Measurements from ENCODE around the gene CIAO1.
"Not testable (repeated sequence)": the region's sequence is repeated elsewhere in the genome, so short reads cannot be mapped to it uniquely, and the experiment has no call there.

Gene CIAO1

DNA sequence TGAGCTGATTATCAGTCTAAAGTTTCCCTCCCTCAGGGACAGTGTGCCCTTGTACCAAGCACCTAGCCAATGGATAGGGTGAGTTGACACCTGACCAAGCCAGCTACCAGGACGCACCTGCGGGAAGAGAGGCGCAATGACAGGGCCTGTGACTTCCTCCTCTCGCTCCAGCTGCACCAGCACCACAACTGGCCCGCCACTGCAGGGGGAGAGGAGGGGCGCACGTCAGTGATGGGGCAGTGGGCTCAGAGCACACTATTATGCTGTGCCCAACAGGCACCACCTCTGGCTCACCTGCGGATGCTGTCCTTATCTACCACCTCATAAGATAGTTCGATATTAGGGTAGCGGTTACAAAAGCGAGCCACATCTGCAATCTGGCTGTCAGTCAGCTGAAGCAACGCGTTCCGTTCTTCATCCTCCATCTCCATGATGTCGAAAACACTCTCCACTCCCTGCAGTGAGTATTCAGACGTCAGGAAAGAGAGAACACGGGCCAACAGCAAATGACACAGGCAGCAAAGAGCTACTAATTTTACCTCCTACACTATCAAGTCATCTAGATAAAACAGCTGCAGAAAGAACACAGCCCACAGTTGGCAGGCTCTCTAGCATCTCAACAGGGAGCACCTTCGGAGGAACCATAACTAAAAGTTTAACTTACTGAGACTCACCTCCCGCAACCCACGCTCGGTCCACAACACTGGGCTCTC lies 10.9 kb downstream of the CIAO1 start:
- no peak for DNase-seq (ENCODE audit: low read depth)

DNA sequence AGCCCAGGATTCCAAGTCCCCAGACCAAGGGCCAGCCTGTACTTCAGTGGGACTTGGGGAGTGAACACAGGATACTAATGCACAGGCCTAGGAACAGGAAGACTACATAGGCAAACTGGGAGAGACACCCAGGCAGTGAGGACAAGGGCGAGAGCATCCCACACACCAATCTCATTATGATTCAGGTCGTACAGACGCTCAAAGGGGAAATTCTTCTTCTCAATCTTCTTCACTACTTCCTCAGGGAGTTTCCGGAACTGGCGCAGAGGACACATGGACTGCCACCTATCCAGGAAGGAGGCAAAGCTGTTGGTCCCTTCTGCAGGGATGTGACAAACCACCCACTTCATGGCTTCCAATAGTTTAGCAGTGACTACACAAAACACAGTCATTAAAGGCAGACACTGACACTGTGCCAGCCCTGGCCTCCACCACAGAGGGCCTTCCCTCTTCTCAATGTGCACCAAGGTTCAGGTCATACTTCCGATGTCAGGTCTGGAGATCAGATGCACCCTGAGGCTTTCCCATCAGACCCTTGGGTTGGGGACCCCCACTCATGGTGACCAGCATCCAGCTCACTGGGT lies 21.3 kb downstream of the CIAO1 start:
- DNase-seq (ENCODE audit: low read depth) = no peak

DNA sequence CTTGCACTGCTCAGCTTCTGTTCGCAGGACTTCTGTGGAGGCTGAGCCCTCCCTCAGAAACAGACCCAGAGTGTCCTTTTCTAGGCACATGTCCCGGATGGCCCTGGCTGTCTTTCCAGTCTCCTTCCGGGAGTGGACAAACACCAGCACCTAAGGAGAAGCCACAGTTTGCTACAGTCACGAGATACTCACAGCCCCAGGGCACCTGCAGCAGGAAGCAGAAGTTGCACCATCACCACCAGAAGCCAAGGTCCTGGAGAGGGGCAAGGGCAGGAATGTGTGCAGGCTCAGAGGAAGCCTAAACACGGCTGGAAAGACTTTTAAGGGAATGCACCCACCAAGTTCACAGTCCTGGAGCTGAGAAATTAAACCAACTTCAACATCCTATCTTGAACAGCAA lies 25.7 kb downstream of the CIAO1 start:
- no peak for DNase-seq (ENCODE audit: low read depth)

DNA sequence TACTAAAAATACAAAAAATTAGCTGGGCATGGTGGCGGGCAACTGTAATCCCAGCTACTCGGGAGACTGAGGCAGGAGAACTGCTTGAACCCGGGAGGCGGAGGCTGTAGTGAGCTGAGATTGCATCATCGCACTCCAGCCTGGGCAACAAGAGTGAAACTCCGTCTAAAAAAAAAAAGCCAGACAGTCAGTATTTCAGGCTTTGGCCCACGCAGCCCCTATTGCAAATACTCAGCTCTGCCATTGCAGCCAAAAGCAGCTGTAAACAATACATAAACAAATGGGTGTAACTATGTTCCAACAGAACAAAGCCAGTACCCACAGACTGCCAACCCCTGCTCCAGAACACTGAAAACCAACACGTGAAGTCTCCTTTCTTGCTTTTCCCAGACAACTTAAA lies 28.2 kb downstream of the CIAO1 start:
- not testable (repeated sequence) for DNase-seq (ENCODE audit: low read depth)

DNA sequence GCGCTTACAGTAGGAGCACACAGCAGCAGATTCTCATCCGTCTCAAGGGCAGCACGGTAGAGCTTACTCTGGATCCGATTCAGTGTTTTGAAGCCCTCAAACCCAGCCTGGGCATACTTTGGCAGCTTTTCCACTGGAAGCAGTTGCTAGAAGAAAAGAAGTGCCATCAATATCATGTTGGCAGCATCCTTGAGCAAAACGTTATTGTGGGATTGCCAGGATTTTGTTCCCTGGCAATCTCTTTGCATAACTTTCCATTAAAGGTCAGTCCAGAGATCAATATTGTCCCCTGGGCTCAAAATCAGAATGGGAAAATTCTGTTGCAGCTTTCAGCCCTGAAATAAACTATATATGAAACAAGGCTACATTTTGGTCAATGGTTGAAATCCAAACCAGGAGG lies 30.9 kb downstream of the CIAO1 start:
- no peak for DNase-seq (ENCODE audit: low read depth)

DNA sequence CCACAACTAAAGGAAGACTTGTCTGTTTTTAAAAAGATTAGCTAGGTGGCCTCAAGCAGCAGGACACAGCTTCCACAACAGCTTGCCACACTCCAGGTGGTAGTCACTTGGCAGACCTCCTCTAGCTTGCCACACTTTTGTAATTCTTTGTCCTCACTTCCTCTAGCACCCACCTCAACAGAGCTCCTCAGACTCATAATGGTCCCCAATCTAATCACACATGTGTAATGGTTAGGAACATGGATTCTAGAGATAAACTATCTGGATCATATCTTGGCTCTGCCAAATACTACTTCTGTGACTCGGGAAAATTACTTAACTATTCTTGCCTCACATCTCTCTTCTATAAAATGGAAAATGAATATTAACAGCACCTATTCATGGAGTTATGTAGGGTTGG lies 35.8 kb downstream of the CIAO1 start:
- no peak for DNase-seq (ENCODE audit: low read depth)

DNA sequence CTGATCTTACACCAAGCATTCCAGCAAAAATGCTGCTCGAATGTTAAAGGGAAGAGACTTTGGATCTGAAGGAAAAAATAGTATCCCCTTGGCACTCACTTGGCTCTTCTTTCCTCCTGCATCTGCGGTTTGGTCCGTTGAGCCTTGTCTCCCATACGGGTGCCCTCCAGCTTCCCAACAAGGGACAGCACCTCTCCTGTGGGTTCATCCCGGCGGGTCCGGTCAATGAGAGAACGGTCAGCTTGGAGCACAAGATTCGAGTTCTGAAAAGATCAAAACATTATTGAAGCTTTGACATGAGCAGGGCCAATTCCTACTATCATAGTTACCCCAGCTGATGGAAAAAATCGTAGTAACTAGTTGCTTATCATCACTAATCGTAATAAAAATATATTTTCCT lies 38.6 kb downstream of the CIAO1 start:
- no peak for DNase-seq (ENCODE audit: low read depth)

DNA sequence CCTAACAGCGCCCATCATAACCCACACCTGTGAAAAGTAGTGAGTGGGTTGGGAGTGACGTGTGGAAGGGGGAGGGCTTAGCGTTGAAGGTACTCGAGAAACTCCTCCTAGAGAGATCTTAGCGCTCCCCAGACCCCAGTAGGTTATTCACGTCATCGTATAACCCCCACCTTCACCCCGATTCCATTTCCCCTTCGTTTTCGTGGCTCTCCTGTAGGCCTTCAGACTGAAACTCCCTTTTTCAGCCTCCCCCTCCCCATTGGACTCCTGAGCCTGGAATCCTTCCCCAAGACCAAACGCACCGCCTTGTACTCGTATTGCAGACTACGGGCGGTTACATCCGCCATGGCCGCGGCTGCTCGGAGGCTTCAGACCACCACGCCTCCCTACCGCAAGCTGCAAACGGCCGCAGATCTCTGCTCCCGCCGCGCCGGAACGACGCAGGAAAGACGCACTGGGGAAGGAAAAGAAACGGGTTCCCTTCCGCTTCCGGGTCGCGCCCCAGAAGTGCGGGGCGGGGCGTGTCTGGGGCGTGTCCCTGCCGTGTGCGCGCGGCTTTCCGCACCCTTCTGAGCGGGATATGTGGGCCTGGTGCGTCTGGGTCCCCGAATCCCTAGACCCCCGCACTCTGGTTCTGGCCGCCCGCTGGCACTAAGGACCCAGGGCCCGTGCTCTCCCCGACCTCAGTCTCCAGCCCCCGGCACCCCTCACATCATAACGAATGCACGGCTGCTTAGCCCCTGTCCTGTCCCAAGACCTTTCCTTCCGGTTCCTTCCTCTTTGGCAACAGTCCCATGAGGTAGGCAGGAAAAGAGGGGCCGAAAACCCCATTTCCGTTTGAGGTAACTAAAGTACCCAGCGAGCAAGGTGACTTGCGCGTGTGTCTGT lies 39.3 kb downstream of the CIAO1 start, which contains the start of gene SNRNP200:
TSS of gene SNRNP200 (minus strand) at position 456 of the 888 bp plus-strand sequence. CDS start at position 347, 109 bp downstream.
- DNase-seq (ENCODE audit: low read depth) = peak; percentile 91

DNA sequence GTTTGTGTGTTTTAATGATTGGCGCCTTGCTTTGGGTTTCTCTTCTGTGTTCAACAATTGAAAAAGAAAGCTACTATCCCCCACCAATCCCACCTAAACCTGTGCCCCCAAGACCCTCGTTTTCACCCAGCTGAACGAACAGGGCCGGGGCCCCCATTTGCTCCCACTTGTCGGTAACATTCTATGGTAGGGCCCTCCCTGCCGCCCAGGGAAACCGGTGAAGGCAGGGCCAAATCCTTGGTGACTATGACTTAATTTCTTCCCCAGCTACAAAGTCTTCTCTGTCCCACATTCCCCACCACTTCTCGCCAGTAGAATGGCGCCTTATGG lies 39.9 kb downstream of the CIAO1 start:
- no peak for DNase-seq (ENCODE audit: low read depth)

DNA sequence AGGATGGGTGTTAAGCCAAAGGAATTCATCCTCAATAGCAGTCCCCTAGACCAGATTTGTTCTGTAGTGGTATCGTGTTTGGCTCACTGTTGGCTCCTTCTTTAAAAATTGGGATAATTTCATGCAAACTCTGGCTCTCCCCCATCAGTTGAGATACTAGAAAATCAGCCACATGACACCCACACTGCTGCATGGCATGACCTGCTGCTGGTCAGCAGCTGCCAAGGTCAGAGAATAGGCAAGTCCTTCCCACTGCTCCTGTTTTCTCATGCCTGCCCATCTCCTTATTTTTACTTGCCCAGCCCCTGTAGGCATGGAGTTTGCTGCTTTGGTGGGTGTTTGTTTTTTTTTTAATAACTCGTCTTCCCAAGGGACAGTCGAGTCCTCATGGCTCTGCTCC lies 40.3 kb downstream of the CIAO1 start:
- no peak for DNase-seq (ENCODE audit: low read depth)

DNA sequence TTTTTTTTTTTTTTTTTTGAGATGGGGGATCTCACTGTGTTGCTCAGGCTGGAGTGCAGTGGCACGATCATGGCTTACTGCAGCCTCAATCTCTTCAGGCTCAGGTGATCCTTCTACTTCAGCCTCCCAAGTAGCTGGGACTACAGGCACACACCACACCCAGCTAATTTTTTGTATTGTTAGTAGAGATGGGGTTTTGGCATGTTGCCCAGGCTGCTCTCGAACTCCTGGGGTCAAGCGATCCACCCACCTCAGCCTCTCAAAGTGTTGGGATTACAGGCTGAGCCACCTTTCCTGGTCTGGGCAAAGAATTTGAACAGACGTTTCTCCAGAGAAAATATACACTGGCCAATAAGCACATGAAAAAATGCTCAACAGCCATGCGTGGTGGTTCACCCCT lies 42.2 kb downstream of the CIAO1 start:
- no peak for DNase-seq (ENCODE audit: low read depth)

DNA sequence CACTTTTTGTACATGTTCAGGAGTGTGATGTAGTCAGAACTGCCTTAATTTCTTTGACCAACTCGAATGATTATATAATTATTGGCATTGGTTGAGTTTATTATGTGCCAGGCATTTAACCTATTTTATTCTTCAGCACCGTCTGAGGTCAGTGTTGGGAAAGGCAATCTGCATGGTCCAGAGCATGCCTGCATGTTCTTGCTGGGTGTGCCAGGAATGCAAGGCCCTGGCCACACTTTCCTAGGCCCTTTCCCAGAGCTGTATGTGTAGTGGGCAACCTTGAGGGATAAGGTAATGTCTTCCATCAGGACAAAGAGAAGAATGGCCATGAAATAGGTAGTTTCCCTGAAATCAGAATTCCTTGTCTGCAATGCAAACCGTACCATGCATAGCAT lies 49.0 kb downstream of the CIAO1 start:
- DNase-seq (ENCODE audit: low read depth) = no peak

DNA sequence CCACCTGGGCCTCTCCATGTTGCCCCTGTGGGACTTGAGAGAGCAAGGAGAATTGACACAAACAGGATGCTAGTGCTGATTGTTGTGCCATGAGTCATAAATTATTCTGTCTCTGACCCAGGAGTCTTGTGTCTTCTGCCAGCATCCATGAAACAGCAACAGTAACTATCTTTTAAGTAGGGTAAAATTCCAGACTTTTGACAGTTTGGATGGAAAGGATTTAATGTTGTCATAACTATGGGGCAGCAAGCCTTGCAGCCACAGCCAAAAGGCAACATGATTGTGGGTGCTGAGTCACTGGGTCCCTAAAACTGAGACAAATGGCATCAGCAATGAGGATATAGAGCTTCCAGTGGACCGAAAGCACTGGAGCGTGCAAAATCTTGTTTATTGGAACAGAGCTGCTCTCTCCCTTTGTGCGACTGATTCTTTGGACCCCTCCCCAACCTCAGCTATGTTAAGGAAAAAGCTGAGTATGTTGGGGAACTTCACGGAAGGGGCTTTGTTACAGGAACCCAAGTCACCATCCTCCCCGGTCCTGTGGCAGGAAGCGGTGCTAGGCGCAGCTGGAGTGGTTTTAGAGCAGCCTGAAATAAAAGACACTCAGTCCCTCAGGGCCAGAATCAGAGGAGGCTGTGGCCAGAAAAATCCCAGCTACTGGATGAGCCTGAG lies 49.5 kb downstream of the CIAO1 start:
- no peak for DNase-seq (ENCODE audit: low read depth)

DNA sequence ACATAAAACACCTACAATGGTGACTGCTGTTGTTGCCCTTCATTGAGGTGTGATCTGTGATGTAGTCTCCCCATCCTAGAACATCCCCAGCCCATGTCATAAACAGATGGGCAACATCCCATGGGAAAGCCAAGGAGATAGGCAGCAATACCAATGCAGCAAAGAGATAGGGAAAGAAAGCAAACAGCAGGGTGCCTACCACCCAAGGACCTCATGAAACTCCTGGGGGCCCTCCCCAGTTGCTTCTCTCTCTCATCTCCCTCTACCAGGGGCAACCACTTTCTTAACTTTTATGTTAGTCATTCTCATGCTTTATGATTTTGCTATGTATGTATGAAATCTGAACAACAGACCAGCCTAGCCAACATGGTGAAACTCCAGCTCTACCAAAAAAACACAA lies 51.0 kb downstream of the CIAO1 start:
- DNase-seq (ENCODE audit: low read depth) = no peak

DNA sequence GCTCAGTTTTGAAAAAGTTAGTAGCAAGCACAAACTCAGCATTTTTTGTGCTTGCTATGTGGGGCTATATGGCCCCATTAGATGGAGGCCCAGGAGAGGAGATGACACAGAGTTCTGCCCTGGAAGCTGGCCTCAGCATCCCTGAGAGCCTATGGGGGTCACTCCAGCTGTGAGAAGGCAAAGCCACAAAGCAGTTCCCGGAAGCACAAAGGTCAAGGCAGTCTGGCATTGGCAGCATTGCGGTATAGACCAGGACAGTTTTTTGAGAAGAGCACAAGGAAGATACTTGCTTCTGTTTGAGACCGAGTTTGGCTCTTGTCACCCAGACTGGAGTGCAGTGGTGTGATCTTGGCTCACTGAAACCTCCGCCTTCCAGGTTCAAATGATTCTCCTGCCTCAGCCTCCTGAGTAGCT lies 51.6 kb downstream of the CIAO1 start:
- DNase-seq (ENCODE audit: low read depth) = no peak

DNA sequence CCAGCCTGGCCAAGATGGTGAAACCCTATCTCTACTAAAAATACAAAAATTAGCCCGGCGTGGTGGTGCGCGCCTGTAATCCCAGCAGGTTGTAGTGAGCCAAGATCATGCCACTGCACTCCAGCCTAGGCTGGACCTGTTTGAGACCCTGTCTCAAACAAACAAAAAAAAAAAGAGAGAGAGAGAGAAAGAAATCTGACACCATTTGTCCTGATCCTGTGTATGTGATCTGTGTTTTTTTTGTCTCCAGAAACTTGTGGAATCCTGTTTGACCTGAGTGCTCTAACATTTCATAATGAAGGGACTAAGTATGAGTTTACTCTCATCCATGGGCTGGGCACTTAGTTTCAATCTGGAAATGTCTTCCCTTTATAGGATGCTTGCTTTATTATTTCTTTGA lies 52.7 kb downstream of the CIAO1 start:
- no peak for DNase-seq (ENCODE audit: low read depth)

DNA sequence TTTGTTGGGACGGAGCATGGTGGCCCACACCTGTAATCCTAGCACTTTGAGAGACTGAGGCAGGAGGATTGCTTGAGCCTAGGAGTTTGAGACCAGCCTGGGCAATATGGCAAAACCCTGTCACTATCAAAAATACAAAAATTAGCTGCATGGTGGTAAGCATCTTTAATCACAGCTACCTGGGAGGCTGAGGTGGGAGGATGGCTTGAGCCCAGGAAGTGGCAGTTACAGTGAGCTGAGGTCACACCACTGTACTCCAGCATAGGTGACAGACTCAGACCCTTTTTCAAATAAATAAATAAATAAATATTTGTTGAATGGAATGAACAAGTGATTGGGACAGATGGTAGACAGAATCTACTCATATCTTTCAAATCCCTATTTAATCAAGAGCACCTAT lies 53.4 kb downstream of the CIAO1 start:
- DNase-seq (ENCODE audit: low read depth) = no peak

DNA sequence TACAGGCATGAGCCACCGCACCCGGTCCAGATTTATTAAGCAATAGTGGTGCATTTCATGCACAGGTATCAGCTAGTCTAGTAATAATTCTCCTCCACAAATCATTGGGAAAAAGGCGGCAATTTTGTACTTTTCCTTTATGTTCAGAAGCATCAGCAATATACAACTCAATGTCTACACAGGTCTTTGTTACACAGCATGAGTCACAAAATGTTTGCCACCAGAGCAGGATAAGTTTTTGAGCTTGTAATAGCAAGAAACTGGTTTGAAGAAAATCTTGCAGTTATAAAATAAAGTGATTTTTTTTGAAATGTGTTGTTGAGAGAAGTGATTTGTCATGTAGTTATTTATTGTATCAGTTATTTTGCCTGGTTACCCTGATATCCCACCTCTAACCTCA lies 54.3 kb downstream of the CIAO1 start:
- DNase-seq (ENCODE audit: low read depth) = no peak

DNA sequence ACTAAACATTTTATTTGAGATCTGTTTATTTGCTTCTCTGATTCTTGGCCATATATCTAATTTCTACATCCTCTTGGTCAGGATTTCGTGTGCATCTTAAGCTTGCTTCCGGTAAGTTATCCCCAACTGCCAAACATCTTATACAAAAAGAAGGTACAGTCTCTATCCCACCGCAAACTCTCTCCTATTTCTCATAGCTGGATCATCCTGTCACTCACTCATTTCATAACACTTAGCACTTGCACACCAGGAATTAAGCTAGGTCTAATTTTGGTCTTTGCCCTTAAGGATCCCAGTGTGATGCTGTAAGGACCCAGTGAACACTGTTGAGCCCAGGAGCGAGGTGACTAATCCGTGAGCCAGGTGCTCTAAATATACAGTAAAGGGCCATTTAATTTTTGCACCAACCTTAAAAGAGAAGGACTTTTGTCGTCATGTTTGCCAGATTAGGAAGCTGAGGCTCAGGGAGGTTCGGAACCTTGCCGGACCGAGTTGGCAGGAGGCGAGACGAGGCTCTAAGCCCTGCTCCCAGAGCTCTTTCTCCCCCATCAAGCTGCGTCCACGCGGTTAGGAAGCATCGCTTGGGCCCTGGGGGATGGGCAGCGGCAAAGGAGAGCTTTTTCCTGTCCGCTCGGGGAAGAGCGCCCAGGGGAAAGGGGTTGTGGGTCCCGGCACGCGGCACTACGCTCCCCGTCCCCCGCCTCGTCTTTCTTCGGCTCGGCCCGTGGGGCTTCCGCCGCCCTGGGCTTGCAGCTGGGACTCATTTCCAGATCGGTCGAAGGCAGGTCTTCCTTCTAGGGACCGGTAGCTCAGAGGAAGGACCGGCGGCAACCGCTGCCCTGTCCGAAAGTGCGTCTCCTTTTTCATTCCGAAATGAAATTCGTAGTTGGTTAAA lies 55.0 kb downstream of the CIAO1 start:
- DNase-seq (ENCODE audit: low read depth) = no peak

All from activated T-cell treated with anti-CD3 and anti-CD28 coated beads for 48 hours (primary cell).